HEK293T (cell line): ENCODE results near the gene GRPEL1.

Experiments
- CTCF ChIA-PET: fragments of 350-600 bp; formaldehyde crosslinking; extraction: SDS; loops from one replicate; lab custom pipeline; 2021; ENCODE audit warnings: antibody characterized with exemption, inconsistent platforms; lab: Yijun Ruan, JAX
- POLR2A ChIA-PET: fragments of 350-600 bp; formaldehyde crosslinking; extraction: SDS; loops from one replicate; lab custom pipeline; 2020; ENCODE audit warnings: antibody characterized with exemption, inconsistent platforms; lab: Yijun Ruan, JAX
- DNase-seq: peaks from one replicate; pipeline ENCODE4 v3.0.0; 2012; ENCODE audit warnings: mixed read lengths; ENCODE audit errors: extremely low spot score
- ARNT ChIP-seq: fragments of 450-650 bp; IDR thresholded peaks from 2 replicates; pipeline ENCODE4 v1.6.1; 2017; ENCODE audit warnings: mild to moderate bottlenecking
- BHLHE40 ChIP-seq: fragments of 450-650 bp; IDR thresholded peaks from 2 replicates; pipeline ENCODE4 v1.6.1; 2016; ENCODE audit warnings: mild to moderate bottlenecking, moderate library complexity, borderline replicate concordance
- CTBP1 ChIP-seq: fragments of 450-650 bp; IDR thresholded peaks from 2 replicates; pipeline ENCODE4 v1.6.1; 2016; ENCODE audit warnings: borderline replicate concordance
- ELF4 ChIP-seq: fragments of 450-650 bp; IDR thresholded peaks from 2 replicates; pipeline ENCODE4 v1.6.1; 2017; ENCODE audit warnings: antibody characterized with exemption
- FOXA1 ChIP-seq: fragments of 450-650 bp; IDR thresholded peaks from 2 replicates; pipeline ENCODE4 v1.6.1; 2016; ENCODE audit warnings: mild to moderate bottlenecking
- FOXK2 ChIP-seq: fragments of 450-650 bp; IDR thresholded peaks from 2 replicates; pipeline ENCODE4 v1.6.1; 2016; ENCODE audit warnings: mild to moderate bottlenecking
- FOXM1 ChIP-seq: fragments of 450-650 bp; IDR thresholded peaks from 2 replicates; pipeline ENCODE4 v1.6.1; 2017; ENCODE audit warnings: mild to moderate bottlenecking, borderline replicate concordance
- HDGF ChIP-seq: fragments of 450-650 bp; IDR thresholded peaks from 2 replicates; pipeline ENCODE4 v1.6.1; 2017; ENCODE audit warnings: antibody characterized with exemption, borderline replicate concordance
- L3MBTL2 ChIP-seq: fragments of 450-650 bp; conservative IDR thresholded peaks from 2 replicates; pipeline ENCODE4 v1.6.1; 2016; ENCODE audit warnings: mild to moderate bottlenecking
- LEF1 ChIP-seq: fragments of 450-650 bp; IDR thresholded peaks from 2 replicates; pipeline ENCODE4 v1.6.1; 2017; ENCODE audit warnings: mild to moderate bottlenecking, borderline replicate concordance
- NFRKB ChIP-seq: fragments of 450-650 bp; IDR thresholded peaks from 2 replicates; pipeline ENCODE4 v1.6.1; 2016; ENCODE audit warnings: mild to moderate bottlenecking, moderate library complexity
- PKNOX1 ChIP-seq: fragments of 450-650 bp; IDR thresholded peaks from 2 replicates; pipeline ENCODE4 v1.6.1; 2016
- SP1 ChIP-seq: fragments of 450-650 bp; IDR thresholded peaks from 2 replicates; pipeline ENCODE4 v1.6.1; 2017
- SUZ12 ChIP-seq: fragments of 450-650 bp; IDR thresholded peaks from 2 replicates; pipeline ENCODE4 v1.6.1; 2016; ENCODE audit warnings: mild to moderate bottlenecking
- TARDBP ChIP-seq: fragments of 450-650 bp; IDR thresholded peaks from 2 replicates; pipeline ENCODE4 v1.6.1; 2016
- ZNF384 ChIP-seq: fragments of 450-650 bp; IDR thresholded peaks from 2 replicates; pipeline ENCODE4 v1.6.1; 2016

Gene GRPEL1

GRCh38 chr4:7073526-7074390 is 5.9 kb upstream of the GRPEL1 start:
- ChIA-PET CTCF (interaction anchor here (0.7 to 1.0 kb wide), 2 partner anchors 9 to 1040 kb away, joined by 3 to 6 read pairs; no protein-coding TSS in a partner anchor), POLR2A (no interaction called here)
- TF ChIP-seq CTBP1 (no peak), SUZ12 (no peak), FOXM1 (no peak), NFRKB (no peak), HDGF (no peak), FOXA1 (no peak), ELF4 (no peak), PKNOX1 (no peak), ARNT (no peak), TARDBP (no peak), ZNF384 (no peak), L3MBTL2 (no peak), SP1 (no peak), FOXK2 (no peak), BHLHE40 (no peak), LEF1 (no peak)
- peak; percentile 79 for DNase-seq

- ChIA-PET POLR2A (no interaction called here), CTCF (interaction anchor here (0.7 to 1.8 kb wide), 4 partner anchors 10 to 1041 kb away, joined by 3 to 7 read pairs (median 6); no protein-coding TSS in a partner anchor)
- DNase-seq: no peak
- no peak for TF ChIP-seq ZNF384
- TF ChIP-seq NFRKB: no peak
- TF ChIP-seq SUZ12: no peak
- TF ChIP-seq SP1: no peak
- no peak for TF ChIP-seq PKNOX1
- TF ChIP-seq ELF4: no peak
- TF ChIP-seq HDGF: no peak
- no peak for TF ChIP-seq LEF1
- TF ChIP-seq FOXK2: no peak
- TF ChIP-seq CTBP1: no peak
- TF ChIP-seq FOXM1: no peak
- no peak for TF ChIP-seq TARDBP
- TF ChIP-seq BHLHE40: no peak
- TF ChIP-seq L3MBTL2: no peak
- no peak for TF ChIP-seq ARNT
- TF ChIP-seq FOXA1: no peak
Observed at GRCh38 chr4:7073059-7073458, 5.2 kb upstream of the GRPEL1 start.

GRCh38 chr4:7070729-7071511 is 3.1 kb upstream of the GRPEL1 start:
- DNase-seq: peak; percentile 74
- POLR2A ChIA-PET: interaction anchor here (0.7 to 1.0 kb wide), 3 partner anchors 12 to 165 kb away, joined by 3 read pairs; no protein-coding TSS in a partner anchor
- CTCF ChIA-PET: interaction anchor here (0.6 to 2.7 kb wide), 14 partner anchors 8 to 377 kb away, joined by 3 to 15 read pairs (median 4); partner anchors contain the start of genes S100P and TADA2B
- TF ChIP-seq ZNF384 (no peak), FOXK2 (no peak), NFRKB (no peak), SP1 (no peak), L3MBTL2 (no peak), PKNOX1 (no peak), SUZ12 (no peak), FOXM1 (no peak), TARDBP (no peak), FOXA1 (no peak), ARNT (no peak), ELF4 (no peak), HDGF (no peak), BHLHE40 (no peak), CTBP1 (no peak), LEF1 (no peak)

GRCh38 chr4:7068883-7069282 is 1.0 kb upstream of the GRPEL1 start:
- no peak for DNase-seq
- TF ChIP-seq SUZ12 (no peak), L3MBTL2 (peak; percentile 49)
- CTCF ChIA-PET: interaction anchor here (0.7 to 2.7 kb wide), 7 partner anchors 8 to 195 kb away, joined by 3 to 15 read pairs (median 4); no protein-coding TSS in a partner anchor
- POLR2A ChIA-PET: interaction anchor here (1.1 to 4.7 kb wide), 14 partner anchors 9 to 395 kb away, joined by 3 to 67 read pairs (median 6); partner anchors contain the start of genes TADA2B and TBC1D14

GRCh38 chr4:7068279-7068842 is 497 bp upstream of the GRPEL1 start:
- TF ChIP-seq BHLHE40 (no peak), TARDBP (no peak), NFRKB (no peak), SP1 (no peak), CTBP1 (no peak)
- CTCF ChIA-PET: interaction anchor here (0.9 to 2.7 kb wide), 7 partner anchors 9 to 195 kb away, joined by 3 to 15 read pairs (median 5); partner anchors contain the start of gene TADA2B
- POLR2A ChIA-PET: interaction anchor here (0.5 to 4.7 kb wide), 32 partner anchors 10 to 1442 kb away, joined by 3 to 67 read pairs (median 6); partner anchors contain the start of genes MRFAP1L1 and TADA2B
- no peak for DNase-seq
